Peyer's patch (tissue), 4 donors: ENCODE measurements around the gene AMZ1.

Experiments
- CTCF ChIP-seq, 6 experiments: fragments of 450-650 bp in 4 of 6; fragments of 200-600 bp in 2 of 6; sonication (generic) in 1 of 6; IDR thresholded peaks; one replicate each; pipeline ENCODE4 v1.5.1; 2017 to 2019; ENCODE audit warnings: antibody characterized with exemption in 6 of 6, mild to moderate bottlenecking in 3 of 6, moderate library complexity in 1 of 6
- POLR2A ChIP-seq, 2 donors: fragments of 450-650 bp; IDR thresholded peaks; one replicate each; pipeline ENCODE4 v1.5.1; 2017; ENCODE audit warnings: antibody characterized with exemption in 2 of 2, mild to moderate bottlenecking in 2 of 2, moderate library complexity in 2 of 2

GRCh38 chr7:2657208-2657607, 30.8 kb upstream of the AMZ1 start:
- TF ChIP-seq CTCF (IDR thresholded peaks at IDR 0.05): no peak
- no peak for TF ChIP-seq POLR2A (IDR thresholded peaks at IDR 0.05)
